Type B pancreatic cell (in vitro differentiated cells): Measurements from ENCODE around the gene BACH1. TPM values are rescaled to one million over a fixed set of nuclear protein-coding genes. Genes with fewer than 3 reads are reported as not detected.

Experiments used
- DNase-seq: peaks from one replicate; pipeline ENCODE4 v3.0.0; 2021; ENCODE audit warnings: mixed read lengths; ENCODE audit not compliant: unreplicated experiment; ENCODE audit errors: extremely low spot score
- H3K27ac Mint-ChIP-seq: 2 replicates; pipeline ENCODE4 v1.8.0; 2021; ENCODE audit warnings: mild to moderate bottlenecking, mixed read lengths
- H3K27me3 Mint-ChIP-seq: 2 replicates; pipeline ENCODE4 v1.8.0; 2021; ENCODE audit warnings: mixed read lengths
- H3K36me3 Mint-ChIP-seq: 2 replicates; pipeline ENCODE4 v1.8.0; 2021; ENCODE audit warnings: mixed read lengths
- H3K4me1 Mint-ChIP-seq: one replicate; pipeline ENCODE4 v1.8.0; 2021; ENCODE audit warnings: mixed read lengths; ENCODE audit not compliant: unreplicated experiment
- H3K4me3 Mint-ChIP-seq: 2 replicates; pipeline ENCODE4 v1.8.0; 2021; ENCODE audit warnings: mild to moderate bottlenecking, mixed read lengths
- H3K9me3 Mint-ChIP-seq: 2 replicates; pipeline ENCODE4 v1.8.0; 2021; ENCODE audit warnings: mixed read lengths
- total RNA-seq: library from RNA; stranded (reverse); gene quantifications from 2 replicates; pipeline ENCODE4 v1.2.1, GENCODE V29; 2021; ENCODE audit warnings: low replicate concordance
- TF ChIP-seq, protein P1 (sequence below): fragments of 200-600 bp; sonication (generic); conservative IDR thresholded peaks from 2 replicates; pipeline ENCODE4 v1.5.0; 2021; ENCODE audit warnings: antibody characterized with exemption, mild to moderate bottlenecking

BACH1 gene
- total RNA-seq, 1 donor from 2014 or later = 90.5 TPM

DNA sequence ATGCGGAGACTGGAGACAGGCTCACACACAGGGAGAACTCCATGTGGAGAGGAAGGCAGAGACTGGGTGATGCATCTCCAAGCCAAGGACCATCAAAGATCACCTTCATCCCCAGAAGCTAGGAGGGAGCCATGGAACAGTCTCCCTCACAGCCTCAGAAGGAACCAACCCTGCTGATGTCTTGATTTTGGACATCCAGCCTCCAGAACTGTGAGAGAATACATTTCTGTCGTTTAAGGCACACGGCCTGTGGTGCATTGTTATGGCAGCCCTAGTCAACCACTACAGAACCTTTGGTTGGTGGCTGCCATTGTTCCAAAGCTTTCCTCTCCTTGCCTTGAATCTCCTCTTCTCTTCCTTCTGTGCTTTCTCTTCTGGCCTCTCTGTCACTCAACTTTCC lies 64.0 kb downstream of the BACH1 start:
- Mint-ChIP-seq H3K4me3 (no peak overlapping the region), H3K4me1 (no peaks in the 10 kb centered on the region), H3K27me3 (no peaks in the 10 kb centered on the region), H3K27ac (no peak overlapping the region), H3K9me3 (no peaks in the 10 kb centered on the region), H3K36me3 (peaks cover 23% of the 10 kb centered on the region)
- DNase-seq = no peak
- TF ChIP-seq, protein P1, sequence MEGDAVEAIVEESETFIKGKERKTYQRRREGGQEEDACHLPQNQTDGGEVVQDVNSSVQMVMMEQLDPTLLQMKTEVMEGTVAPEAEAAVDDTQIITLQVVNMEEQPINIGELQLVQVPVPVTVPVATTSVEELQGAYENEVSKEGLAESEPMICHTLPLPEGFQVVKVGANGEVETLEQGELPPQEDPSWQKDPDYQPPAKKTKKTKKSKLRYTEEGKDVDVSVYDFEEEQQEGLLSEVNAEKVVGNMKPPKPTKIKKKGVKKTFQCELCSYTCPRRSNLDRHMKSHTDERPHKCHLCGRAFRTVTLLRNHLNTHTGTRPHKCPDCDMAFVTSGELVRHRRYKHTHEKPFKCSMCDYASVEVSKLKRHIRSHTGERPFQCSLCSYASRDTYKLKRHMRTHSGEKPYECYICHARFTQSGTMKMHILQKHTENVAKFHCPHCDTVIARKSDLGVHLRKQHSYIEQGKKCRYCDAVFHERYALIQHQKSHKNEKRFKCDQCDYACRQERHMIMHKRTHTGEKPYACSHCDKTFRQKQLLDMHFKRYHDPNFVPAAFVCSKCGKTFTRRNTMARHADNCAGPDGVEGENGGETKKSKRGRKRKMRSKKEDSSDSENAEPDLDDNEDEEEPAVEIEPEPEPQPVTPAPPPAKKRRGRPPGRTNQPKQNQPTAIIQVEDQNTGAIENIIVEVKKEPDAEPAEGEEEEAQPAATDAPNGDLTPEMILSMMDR = no peak

DNA sequence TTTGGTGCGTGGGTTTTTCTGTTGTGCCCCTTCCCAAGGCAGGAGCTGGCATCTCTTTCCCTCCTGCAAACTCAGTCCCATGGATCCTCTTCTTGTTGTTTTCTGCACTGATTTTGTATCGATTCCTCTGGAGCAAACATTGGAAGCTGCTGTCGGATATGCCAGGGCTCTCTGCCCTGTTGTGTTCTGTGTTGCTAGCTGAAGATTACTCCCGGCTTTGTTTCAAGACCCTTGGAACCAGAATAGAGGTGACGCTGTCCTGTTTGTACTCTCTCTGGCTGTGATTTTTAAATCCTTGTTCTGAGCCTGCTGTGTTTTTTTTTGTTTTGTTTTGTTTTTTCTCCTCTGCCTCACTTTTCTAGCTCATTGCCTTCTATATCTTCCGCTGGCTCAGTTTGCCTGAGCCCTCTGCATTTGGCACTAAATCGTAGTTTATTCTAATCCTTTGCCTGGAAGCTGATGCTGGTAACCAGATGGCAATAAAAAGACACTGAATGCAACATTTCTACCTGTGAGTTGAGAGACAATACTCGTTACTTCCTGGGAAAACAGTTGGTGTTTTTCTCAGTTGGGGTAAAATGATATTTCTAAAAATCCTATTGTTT lies 67.0 kb downstream of the BACH1 start:
- no peaks in the 10 kb centered on the region for H3K9me3 Mint-ChIP-seq
- no peak overlapping the region for H3K4me3 Mint-ChIP-seq
- H3K27me3 Mint-ChIP-seq = no peaks in the 10 kb centered on the region
- TF ChIP-seq, protein P1 = no peak
- H3K27ac Mint-ChIP-seq = no peak overlapping the region
- H3K36me3 Mint-ChIP-seq = peaks cover 32% of the 10 kb centered on the region
- DNase-seq = no peak
- H3K4me1 Mint-ChIP-seq = no peaks in the 10 kb centered on the region

DNA sequence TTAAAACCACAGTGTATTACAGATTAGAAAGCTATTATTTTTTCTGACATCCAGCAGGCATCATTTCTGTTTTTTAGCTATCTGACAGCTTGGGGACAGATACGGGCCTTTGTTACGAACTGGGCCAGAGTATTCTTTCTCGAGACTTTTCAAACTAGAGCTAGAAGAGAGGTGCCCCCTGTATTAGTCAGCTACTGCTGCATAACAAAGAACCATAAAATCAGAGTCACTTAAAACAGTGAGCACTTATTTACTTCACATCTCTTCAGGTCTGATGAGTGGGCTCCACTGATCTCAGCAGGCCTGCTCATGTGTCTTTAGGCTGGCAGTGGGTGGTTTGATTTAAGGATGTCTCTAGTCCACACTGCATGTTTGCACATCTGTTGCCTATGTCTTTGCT lies 67.8 kb downstream of the BACH1 start:
- Mint-ChIP-seq H3K9me3 (no peaks in the 10 kb centered on the region), H3K27me3 (no peaks in the 10 kb centered on the region), H3K4me3 (no peak overlapping the region), H3K36me3 (peaks cover 26% of the 10 kb centered on the region), H3K27ac (no peak overlapping the region), H3K4me1 (no peaks in the 10 kb centered on the region)
- TF ChIP-seq, protein P1 = no peak
- DNase-seq = no peak

DNA sequence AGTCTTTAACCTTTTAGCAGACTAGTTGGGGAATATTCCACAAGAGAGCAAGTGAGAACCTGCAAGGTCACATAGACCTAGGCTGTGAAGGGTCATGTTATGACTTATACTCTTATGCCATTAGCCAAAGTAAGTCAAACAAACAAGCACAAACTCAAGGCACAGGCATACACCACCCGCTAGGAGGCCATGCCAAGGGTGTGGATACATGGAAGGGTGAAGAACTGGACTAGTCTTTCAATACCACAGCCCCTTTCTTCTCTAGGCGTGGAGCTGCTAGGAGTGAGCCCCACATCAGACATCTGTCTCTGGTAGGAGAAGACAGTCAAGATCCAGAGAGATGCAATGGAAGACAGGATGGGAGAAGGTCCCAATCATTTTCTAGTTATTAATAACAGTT lies 68.6 kb downstream of the BACH1 start:
- no peak overlapping the region for H3K27ac Mint-ChIP-seq
- H3K4me3 Mint-ChIP-seq = no peak overlapping the region
- H3K36me3 Mint-ChIP-seq = peaks cover 29% of the 10 kb centered on the region
- peaks cover under 1% of the 10 kb centered on the region for H3K4me1 Mint-ChIP-seq
- no peaks in the 10 kb centered on the region for H3K27me3 Mint-ChIP-seq
- no peak for DNase-seq
- TF ChIP-seq, protein P1 = no peak
- no peaks in the 10 kb centered on the region for H3K9me3 Mint-ChIP-seq

DNA sequence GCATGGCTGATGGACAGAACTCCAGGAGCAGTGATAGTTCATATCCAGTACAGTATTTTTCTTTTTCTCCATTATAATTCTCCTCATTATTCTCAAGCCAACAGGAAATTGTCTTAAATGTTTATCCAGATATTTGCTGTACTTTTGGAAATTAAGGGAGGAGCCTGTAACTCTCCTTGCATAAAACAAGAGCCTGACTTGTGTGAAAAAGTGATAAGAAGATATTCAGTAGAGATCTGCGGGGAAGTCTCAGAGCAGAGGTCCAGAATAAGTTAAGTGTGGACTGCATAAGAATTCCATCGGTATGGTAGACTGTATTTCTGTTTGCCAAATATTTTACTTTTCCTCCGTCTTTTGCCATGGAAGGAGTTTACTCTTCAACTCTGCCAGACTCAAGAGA lies 70.2 kb downstream of the BACH1 start:
- Mint-ChIP-seq H3K9me3 (no peaks in the 10 kb centered on the region), H3K27me3 (no peaks in the 10 kb centered on the region), H3K4me3 (no peak overlapping the region), H3K27ac (no peak overlapping the region), H3K36me3 (peaks cover 29% of the 10 kb centered on the region), H3K4me1 (peaks cover 3% of the 10 kb centered on the region)
- TF ChIP-seq, protein P1 = no peak
- DNase-seq = no peak

DNA sequence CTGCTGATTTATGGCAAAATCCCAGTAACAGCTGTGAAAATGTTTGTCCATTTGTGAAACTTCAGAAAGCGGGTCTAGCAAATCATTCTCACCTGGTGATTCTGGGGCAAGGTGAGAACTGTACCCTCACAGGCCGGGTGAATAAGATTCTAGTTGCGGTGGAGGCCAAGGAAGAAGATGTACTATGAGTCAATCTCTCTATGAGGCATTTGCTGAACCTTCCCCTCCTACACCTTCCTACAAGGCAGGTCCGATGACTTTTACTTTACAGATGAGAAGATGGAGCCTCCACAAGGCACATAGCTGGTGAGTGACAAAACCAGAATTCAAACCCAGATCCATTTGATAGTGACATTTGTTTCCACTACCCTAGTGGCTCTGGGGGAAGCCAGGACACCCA lies 72.7 kb downstream of the BACH1 start:
- Mint-ChIP-seq H3K27ac (no peak overlapping the region), H3K4me3 (no peak overlapping the region), H3K4me1 (peaks cover 3% of the 10 kb centered on the region), H3K27me3 (no peaks in the 10 kb centered on the region), H3K9me3 (no peaks in the 10 kb centered on the region), H3K36me3 (peaks cover 25% of the 10 kb centered on the region)
- no peak for DNase-seq
- TF ChIP-seq, protein P1 = no peak
